DMS79 treated with DMSO at 0.1 percent for 48 hours (cell line): ENCODE results near the gene KCNC1.

Experiments used
- DNase-seq: peaks from one replicate; lab custom pipeline; 2025; lab: John Stamatoyannopoulos, UW

Gene KCNC1

GRCh38 chr11:17774232-17775034, 39.9 kb downstream of the KCNC1 start:
- DNase-seq: no peak

GRCh38 chr11:17775035-17775348, 40.4 kb downstream of the KCNC1 start:
- DNase-seq: no peak

- DNase-seq: no peak
Observed at GRCh38 chr11:17775507-17776211, 41.1 kb downstream of the KCNC1 start.

GRCh38 chr11:17776212-17776875, 41.8 kb downstream of the KCNC1 start:
- DNase-seq: no peak

- DNase-seq: no peak
Observed at GRCh38 chr11:17777086-17777737, 42.6 kb downstream of the KCNC1 start.

GRCh38 chr11:17777738-17778091, 43.1 kb downstream of the KCNC1 start:
- no peak for DNase-seq

GRCh38 chr11:17778352-17778751, 43.8 kb downstream of the KCNC1 start:
- DNase-seq: no peak

GRCh38 chr11:17778956-17779860, 44.6 kb downstream of the KCNC1 start:
- DNase-seq: no peak

GRCh38 chr11:17779861-17780594, 45.4 kb downstream of the KCNC1 start:
- DNase-seq: no peak

GRCh38 chr11:17780668-17781067, 46.1 kb downstream of the KCNC1 start:
- DNase-seq: no peak

- no peak for DNase-seq
Observed at GRCh38 chr11:17781221-17781620, 46.6 kb downstream of the KCNC1 start.

- DNase-seq: no peak
Observed at GRCh38 chr11:17781626-17782025, 47.0 kb downstream of the KCNC1 start.

GRCh38 chr11:17782145-17782544, 47.6 kb downstream of the KCNC1 start:
- no peak for DNase-seq

- DNase-seq: no peak
Observed at GRCh38 chr11:17782603-17783337, 48.2 kb downstream of the KCNC1 start.

GRCh38 chr11:17783878-17784277, 49.3 kb downstream of the KCNC1 start:
- no peak for DNase-seq

GRCh38 chr11:17786824-17787525, 52.4 kb downstream of the KCNC1 start:
- DNase-seq: no peak

GRCh38 chr11:17788084-17788483, 53.5 kb downstream of the KCNC1 start:
- no peak for DNase-seq

- DNase-seq: no peak
Observed at GRCh38 chr11:17790453-17790852, 55.9 kb downstream of the KCNC1 start.

GRCh38 chr11:17791144-17791543, 56.6 kb downstream of the KCNC1 start:
- no peak for DNase-seq

GRCh38 chr11:17792161-17792560, 57.6 kb downstream of the KCNC1 start:
- DNase-seq: no peak
